H1 (cell line): ENCODE results near the gene KAT8. TPM values are rescaled to one million over a fixed set of nuclear protein-coding genes. Genes with fewer than 3 reads are reported as not detected.

Source experiments
- CTCF ChIA-PET: fragments of 300-600 bp; sonication (Branson Sonifier 250); formaldehyde crosslinking; loops from one replicate; lab custom pipeline; 2021; ENCODE audit not compliant: partially characterized antibody; lab: Charles Lee
- POLR2A ChIA-PET: fragments of 300-600 bp; sonication (Branson Sonifier 250); formaldehyde crosslinking; loops from one replicate; lab custom pipeline; 2021; ENCODE audit warnings: inconsistent platforms; ENCODE audit not compliant: partially characterized antibody; lab: Charles Lee
- DNase-seq, 2 experiments: peaks; one replicate each; pipeline versions ENCODE4 v3.0.0 to v3.0.0-alpha.2; 2010 to 2022; ENCODE audit warnings: low spot score in 2 of 2, low read depth in 1 of 2, mixed read lengths in 1 of 2
- FAIRE-seq: peaks from 2 replicates; lab custom pipeline; 2011; peaks lifted over from hg19 to GRCh38; lab: Jason Lieb, UNC
- H2AFZ ChIP-seq: 2 replicates; pipeline ENCODE4 v1.8.1; 2012; ENCODE audit warnings: low read length, inconsistent platforms
- H2AK5ac ChIP-seq: 2 replicates; pipeline ENCODE4 v1.6.1; 2013; ENCODE audit warnings: low read depth, low read length
- H2BK120ac ChIP-seq: replicated peaks from 2 replicates; pipeline ENCODE3; 2013; ENCODE audit warnings: low read depth, low read length, inconsistent platforms
- H2BK12ac ChIP-seq: 2 replicates; pipeline ENCODE4 v1.6.1; 2013; ENCODE audit warnings: low read depth, low read length
- H2BK15ac ChIP-seq: 2 replicates; pipeline ENCODE4 v1.6.1; 2013; ENCODE audit warnings: low read length
- H2BK20ac ChIP-seq: 2 replicates; pipeline ENCODE4 v1.6.1; 2013; ENCODE audit warnings: low read length
- H2BK5ac ChIP-seq: 2 replicates; pipeline ENCODE4 v1.6.1; 2013; ENCODE audit warnings: low read depth, low read length
- H3K14ac ChIP-seq: 2 replicates; pipeline ENCODE4 v1.6.1; 2013; ENCODE audit warnings: inconsistent platforms; ENCODE audit not compliant: insufficient read length
- H3K18ac ChIP-seq: 2 replicates; pipeline ENCODE4 v1.6.1; 2013; ENCODE audit warnings: low read length; ENCODE audit errors: extremely low read depth
- H3K23ac ChIP-seq: 2 replicates; pipeline ENCODE4 v1.6.1; 2013; ENCODE audit warnings: inconsistent platforms; ENCODE audit not compliant: insufficient read length
- H3K23me2 ChIP-seq: 2 replicates; pipeline ENCODE4 v1.6.1; 2013; ENCODE audit warnings: low read depth, low read length
- H3K27ac ChIP-seq: 2 replicates; pipeline ENCODE4 v1.6.1; 2011; ENCODE audit warnings: low read depth, low read length, inconsistent platforms
- H3K27me3 ChIP-seq, 4 experiments: replicated peaks in 1 of 4; 1 replicate in 1 of 4; 2 replicates in 3 of 4; pipeline versions ENCODE4 v1.6.1 to v1.8.1; 2011 to 2013; ENCODE audit warnings: low read length in 3 of 4, mild to moderate bottlenecking in 3 of 4, inconsistent platforms in 2 of 4, mixed read lengths in 2 of 4, moderate library complexity in 1 of 4; ENCODE audit not compliant: control insufficient read depth in 3 of 4, insufficient read depth in 3 of 4; ENCODE audit errors: extremely low read depth in 1 of 4
- H3K36me3 ChIP-seq, 4 experiments: 2 replicates each; pipeline versions ENCODE4 v1.6.1 to v1.8.1; 2011 to 2013; ENCODE audit warnings: mild to moderate bottlenecking in 4 of 4, low read length in 3 of 4, moderate library complexity in 2 of 4, control low read depth in 1 of 4, inconsistent platforms in 1 of 4; ENCODE audit not compliant: insufficient read depth in 4 of 4, control insufficient read depth in 2 of 4
- H3K4ac ChIP-seq: replicated peaks from 2 replicates; pipeline ENCODE3; 2013; ENCODE audit warnings: low read length, low read depth, mixed read lengths, inconsistent platforms; ENCODE audit not compliant: insufficient read length
- H3K4me1 ChIP-seq, 4 experiments: replicated peaks in 1 of 4; 1 replicate in 1 of 4; 2 replicates in 3 of 4; pipeline versions ENCODE4 v1.6.1 to v1.8.1; 2011 to 2013; ENCODE audit warnings: low read length in 3 of 4, inconsistent platforms in 2 of 4, mixed read lengths in 1 of 4; ENCODE audit not compliant: insufficient read depth in 4 of 4, control insufficient read depth in 3 of 4
- H3K4me2 ChIP-seq, 2 experiments: 2 replicates each; pipeline versions ENCODE4 v1.6.1 to v1.8.1; 2011 to 2013; ENCODE audit warnings: low read depth in 2 of 2, low read length in 2 of 2, control low read depth in 1 of 2, inconsistent platforms in 1 of 2, mild to moderate bottlenecking in 1 of 2; ENCODE audit not compliant: insufficient read depth in 1 of 2
- H3K4me3 ChIP-seq, 4 experiments: fragments of 200-600, 300-600 bp in 1 of 4; sonication (generic), shearing (Covaris generic), sonication (Bioruptor Twin) in 1 of 4; 2 replicates each; pipeline versions ENCODE4 v1.5.1 to v1.8.1; 2011 to 2016; ENCODE audit warnings: low read length in 4 of 4, low read depth in 3 of 4, control low read depth in 2 of 4, inconsistent platforms in 2 of 4, mild to moderate bottlenecking in 2 of 4, mixed read lengths in 1 of 4, moderate library complexity in 1 of 4; ENCODE audit not compliant: insufficient read depth in 2 of 4; ENCODE audit errors: extremely low read depth in 1 of 4
- H3K56ac ChIP-seq: replicated peaks from 2 replicates; pipeline ENCODE3; 2013; ENCODE audit warnings: low read depth, mild to moderate bottlenecking, mixed read lengths, low read length, inconsistent platforms; ENCODE audit not compliant: insufficient read length
- H3K79me1 ChIP-seq: 2 replicates; pipeline ENCODE4 v1.6.1; 2013; ENCODE audit warnings: low read depth, low read length, control low read depth
- H3K79me2 ChIP-seq, 2 experiments: 2 replicates each; pipeline versions ENCODE4 v1.6.1 to v1.8.1; 2012 to 2013; ENCODE audit warnings: low read length in 2 of 2, mild to moderate bottlenecking in 2 of 2, inconsistent platforms in 1 of 2; ENCODE audit not compliant: insufficient read depth in 2 of 2, control insufficient read depth in 1 of 2
- H3K9ac ChIP-seq, 4 experiments: replicated peaks in 1 of 4; 1 replicate in 1 of 4; 2 replicates in 3 of 4; pipeline versions ENCODE4 v1.6.1 to v1.8.1; 2011 to 2013; ENCODE audit warnings: low read depth in 3 of 4, low read length in 3 of 4, control low read depth in 2 of 4, mild to moderate bottlenecking in 2 of 4, moderate library complexity in 2 of 4, inconsistent platforms in 1 of 4; ENCODE audit errors: extremely low read depth in 1 of 4
- H3K9me3 ChIP-seq, 2 experiments: 2 replicates each; pipeline versions ENCODE4 v1.6.1 to v1.8.1; 2012 to 2013; ENCODE audit warnings: mild to moderate bottlenecking in 2 of 2, moderate library complexity in 2 of 2, control low read depth in 1 of 2, inconsistent platforms in 1 of 2, low read depth in 1 of 2, low read length in 1 of 2, mixed read lengths in 1 of 2; ENCODE audit not compliant: insufficient read depth in 2 of 2
- H4K20me1 ChIP-seq, 2 experiments: replicated peaks in 1 of 2; 2 replicates each; pipeline versions ENCODE3 to v1.8.1; 2011 to 2013; ENCODE audit warnings: inconsistent platforms in 2 of 2, low read length in 2 of 2, mild to moderate bottlenecking in 1 of 2; ENCODE audit not compliant: insufficient read depth in 2 of 2, control insufficient read depth in 1 of 2
- H4K5ac ChIP-seq: 2 replicates; pipeline ENCODE4 v1.6.1; 2013; ENCODE audit warnings: low read length, low read depth, mixed read lengths, inconsistent platforms; ENCODE audit not compliant: insufficient read length
- H4K8ac ChIP-seq: 2 replicates; pipeline ENCODE4 v1.8.0; 2013; ENCODE audit warnings: mild to moderate bottlenecking, moderate library complexity, low read length, inconsistent platforms; ENCODE audit not compliant: insufficient read depth; ENCODE audit errors: extremely low read depth
- H4K91ac ChIP-seq: replicated peaks from 2 replicates; pipeline ENCODE3; 2013; ENCODE audit warnings: low read length, mixed read lengths, inconsistent platforms; ENCODE audit not compliant: insufficient read length
- GABPA ChIP-seq: IDR thresholded peaks from 2 replicates; pipeline ENCODE4 v1.6.1; 2011; ENCODE audit warnings: mild to moderate bottlenecking, low read length, moderate library complexity, borderline replicate concordance; ENCODE audit not compliant: insufficient read depth
- TAF7 ChIP-seq: optimal IDR thresholded peaks from 2 replicates; pipeline ENCODE3; 2011; ENCODE audit warnings: low read depth, mild to moderate bottlenecking, inconsistent platforms, low read length, moderate library complexity, borderline replicate concordance
- WGBS, 2 experiments: shearing (Covaris generic) in 1 of 2; methylation state at CpG; one replicate each; pipeline versions ENCODE4 v1.1.6 to v1.1.7; 2013 to 2015; ENCODE audit warnings: low lambda C conversion rate in 2 of 2, mixed read lengths in 2 of 2, inconsistent platforms in 1 of 2, low coverage in 1 of 2, missing lambda C conversion rate in 1 of 2; ENCODE audit not compliant: insufficient replicate concordance in 2 of 2, insufficient coverage in 1 of 2, insufficient read length in 1 of 2; ENCODE audit errors: extremely low coverage in 1 of 2, missing lambda C conversion rate in 1 of 2; 5-methylcytosine and 5-hydroxymethylcytosine counted together
- polyA plus RNA-seq, 7 experiments: library from polyadenylated mRNA; depleted of rRNA in 3 of 7; stranded (reverse) in 5 of 7; unstranded in 2 of 7; fragments of >200 nt in 5 of 7; fragments of 200-250 nt in 2 of 7; gene quantifications; 1 replicate in 5 of 7; 2 replicates in 1 of 7; 4 replicates in 1 of 7; pipeline versions ENCODE4 v1.2.1 to v1.2.3, GENCODE V29; 2011 to 2013; ENCODE audit warnings: missing spikeins in 2 of 7, mixed read lengths in 2 of 7
- total RNA-seq: library from RNA; stranded (reverse); fragmentation: NEBNext Ultra II Directional; extraction: Animal tissue kit (Norgen Biotek cat#: 25700); gene quantifications from 2 replicates; pipeline ENCODE4 v1.2.1, GENCODE V29; 2021

KAT8 gene
- total and polyA plus RNA-seq, 2 of the 8 experiments (the other 6 are each of a cell fraction or from before 2014, with no cell fraction given) = 52.6 to 61.6 TPM

DNA sequence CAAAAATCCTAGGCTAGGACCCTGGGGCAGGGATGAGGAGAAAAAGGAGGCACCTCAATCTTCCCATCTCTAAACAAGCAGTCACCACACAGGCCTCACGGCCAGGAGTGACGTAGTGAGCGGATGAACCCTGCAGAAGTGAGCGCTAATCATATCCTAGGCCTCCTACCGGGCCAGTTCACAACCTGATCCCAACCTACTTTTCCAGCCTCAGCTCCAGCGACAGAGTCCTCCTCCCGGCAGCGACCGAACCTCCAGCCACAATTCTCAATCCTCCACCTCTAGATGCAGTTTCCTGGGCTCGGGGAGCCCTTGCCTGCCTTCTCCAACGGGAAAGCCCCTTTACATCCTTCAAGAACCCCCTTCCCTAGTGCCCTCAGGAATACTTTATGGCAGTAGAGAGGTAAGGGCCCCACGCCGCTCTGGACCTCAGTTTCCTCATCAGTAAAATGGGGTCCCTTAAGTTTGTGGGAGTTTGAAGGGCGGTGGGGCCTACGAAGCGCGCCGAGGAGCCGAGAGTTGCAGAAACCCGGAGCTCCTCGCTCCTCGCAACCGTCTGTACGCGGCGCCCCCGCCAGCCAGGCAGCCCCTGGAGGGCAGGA lies 44.8 kb upstream of the KAT8 start:
- Histone ChIP-seq H3K27ac (peak overlapping the region; percentile 77), H4K5ac (peak overlapping the region; percentile 97), H3K14ac (peak overlapping the region; percentile 63), H2BK5ac (peak overlapping the region; percentile 88), H3K79me1 (peaks cover 11% of the 10 kb centered on the region; the same call in 1 of the 2 replicates), H3K56ac (peak overlapping the region; percentile 89), H3K18ac (peak overlapping the region; percentile 99), H3K79me2 (peaks cover 13 to 62% of the 10 kb centered on the region in 2 experiments), H4K8ac (peak overlapping the region; percentile 99), H3K23ac (no peak overlapping the region), H3K4me2 (peak overlapping the region; percentile 77 to 96), H2BK12ac (0 out of 2 replicates have a peak overlapping the region, but pooled peaks have one; percentile 50), H2AK5ac (peak overlapping the region; percentile 5; the same call in 1 of the 2 replicates), H2BK15ac (no peak overlapping the region), H2AFZ (peak overlapping the region; percentile 72; the same call in 1 of the 2 replicates), H3K4me1 (peaks cover 0 to 1% (median 0%) of the 10 kb centered on the region in 4 experiments; a peak in 2 of 7 replicates), H3K4ac (peak overlapping the region; percentile 97), H3K23me2 (peaks cover 7% of the 10 kb centered on the region; the same call in 1 of the 2 replicates), H3K9me3 (no peaks in the 10 kb centered on the region), H3K9ac (peak overlapping the region; percentile 76 to 92 (median 82)), H4K91ac (peak overlapping the region; percentile 96), H2BK20ac (no peak overlapping the region), H4K20me1 (peaks cover 2 to 11% of the 10 kb centered on the region in 2 experiments), H2BK120ac (no peak overlapping the region), H3K4me3 (peak overlapping the region; percentile 89 to 98 (median 90)), H3K36me3 (peaks cover 3 to 15% (median 10%) of the 10 kb centered on the region in 4 experiments; a peak in 7 of 8 replicates), H3K27me3 (no peaks in the 10 kb centered on the region)
- no peak for DNase-seq
- no peak for FAIRE-seq
- 6% methylated on average over 27 of the region's 27 CpGs; no CpG with 5 or more reads in 1 of the 2 experiments for WGBS, 2 experiments
- ChIA-PET CTCF (interaction anchor here (0.9 to 2.6 kb wide), 5 partner anchors 12 to 119 kb away, joined by 3 to 17 read pairs (median 4); partner anchors contain the start of gene HSD3B7), POLR2A (interaction anchor here (0.6 to 4.9 kb wide), 10 partner anchors 12 to 118 kb away, joined by 3 to 34 read pairs (median 6); partner anchors contain the start of genes HSD3B7, KAT8 and PRSS8)
- TF ChIP-seq TAF7 (peak; percentile 19), GABPA (no peak)
